ENCODE data around the gene SLC2A10. TPM values are rescaled to one million over a fixed set of nuclear protein-coding genes. Genes with fewer than 3 reads are reported as not detected.
"Not testable (repeated sequence)": the region's sequence is repeated elsewhere in the genome, so short reads cannot be mapped to it uniquely, and the experiment has no call there.

SLC2A10 gene
- total and polyA plus RNA-seq, 7 experiments from 2014 or later: 0.05 to 0.17 TPM; not detected in 5

DNA sequence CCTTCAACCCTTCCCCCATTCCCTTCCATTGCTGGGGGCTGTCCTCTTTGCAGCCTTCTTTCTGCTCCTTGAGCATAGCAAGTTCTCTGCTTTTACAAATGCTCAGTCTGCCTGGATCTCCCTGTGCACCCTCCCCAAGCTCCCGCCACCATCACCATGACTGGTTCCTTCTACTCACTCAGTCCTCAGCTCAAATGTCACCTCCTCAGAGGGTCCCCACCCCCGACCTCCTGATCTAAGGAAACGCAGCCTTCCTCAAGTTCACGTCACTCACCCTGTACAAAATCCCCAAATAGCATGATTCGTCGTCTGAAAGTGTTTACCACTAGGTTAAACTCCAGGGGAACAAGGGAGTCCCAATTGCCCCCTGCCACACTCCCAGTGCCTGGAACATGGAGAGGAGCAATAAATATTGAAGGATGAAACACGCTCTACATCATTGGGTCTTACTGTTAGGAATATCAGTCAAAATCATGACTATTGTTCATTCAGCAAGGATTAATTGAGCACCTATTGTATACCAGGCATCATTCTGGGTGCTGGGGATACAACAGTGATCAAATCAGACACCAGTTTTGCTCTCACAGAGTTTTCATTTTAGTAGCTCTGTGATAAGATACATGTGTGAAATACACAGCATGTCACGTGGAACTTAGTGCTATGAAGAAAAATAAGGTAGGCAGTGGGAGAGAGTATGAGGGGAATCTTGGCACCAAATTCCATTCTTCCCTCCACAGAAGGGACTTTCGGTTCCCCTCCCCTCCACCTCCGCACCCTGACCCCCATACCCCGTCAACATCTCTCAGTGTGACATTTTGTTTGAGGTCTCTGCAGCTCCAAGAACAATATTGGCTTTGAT, 35.8 kb upstream of the SLC2A10 start:
- no peak for DNase-seq
- CTCF ChIA-PET: interaction anchor here (1.0 kb wide), 1 partner anchor 11 kb away, joined by 4 read pairs; no protein-coding TSS in a partner anchor
- no peaks in the 10 kb centered on the region for H3K4me1 ChIP-seq (ENCODE audit: control insufficient read depth in 2 of 2, insufficient read depth in 2 of 2, low read length in 2 of 2)
- POLR2A ChIA-PET: no interaction called here
- Mint-ChIP-seq H3K27me3 (no peaks in the 10 kb centered on the region), H3K4me3 (no peak overlapping the region), H3K4me1 (peaks cover 0 to 5% (median 0%) of the 10 kb centered on the region in 7 donors), H3K27ac (peak overlapping the region in 2 of 9 donors; percentile 14 to 36), H3K9me3 (peaks cover 4 to 26% (median 12%) of the 10 kb centered on the region in 11 donors), H3K36me3 (peaks cover 0 to 28% (median 22%) of the 10 kb centered on the region in 5 donors)
- no peak overlapping the region for H3K4me3 ChIP-seq (ENCODE audit: low read length)
- H3K27ac ChIP-seq (ENCODE audit: low read depth, low read length): no peak overlapping the region
- intact Hi-C loops (cut with micrococcal nuclease): no loop called here
- no peaks in the 10 kb centered on the region for H3K36me3 ChIP-seq (ENCODE audit: control insufficient read depth in 2 of 3, insufficient read depth in 3 of 3, low read length in 3 of 3)
- H3K9me3 ChIP-seq (ENCODE audit: control insufficient read depth in 2 of 3, low read length in 3 of 3): peaks cover 0 to 12% (median 0%) of the 10 kb centered on the region in 3 experiments
- H3K27me3 ChIP-seq (ENCODE audit: control insufficient read depth in 2 of 2, insufficient read depth in 2 of 2, low read length in 2 of 2): no peaks in the 10 kb centered on the region
- ATAC-seq: no peak

- Mint-ChIP-seq H3K4me3 (peak overlapping the region in 1 of 10 donors; percentile 61), H3K36me3 (peaks cover 0 to 26% (median 16%) of the 10 kb centered on the region in 5 donors), H3K9me3 (peaks cover 4 to 26% (median 12%) of the 10 kb centered on the region in 11 donors), H3K4me1 (peaks cover 0 to 5% (median 0%) of the 10 kb centered on the region in 7 donors), H3K27ac (no peak overlapping the region), H3K27me3 (no peaks in the 10 kb centered on the region)
- peaks cover 0 to 12% (median 0%) of the 10 kb centered on the region in 3 experiments for H3K9me3 ChIP-seq (ENCODE audit: control insufficient read depth in 2 of 3, low read length in 3 of 3)
- DNase-seq (no peak), ATAC-seq (no peak)
- no peak overlapping the region for H3K4me3 ChIP-seq (ENCODE audit: low read length)
- ChIA-PET POLR2A (no interaction called here), CTCF (no interaction called here)
- no peaks in the 10 kb centered on the region for H3K36me3 ChIP-seq (ENCODE audit: control insufficient read depth in 2 of 3, insufficient read depth in 3 of 3, low read length in 3 of 3)
- H3K27ac ChIP-seq (ENCODE audit: low read depth, low read length): no peak overlapping the region
- no peaks in the 10 kb centered on the region for H3K4me1 ChIP-seq (ENCODE audit: control insufficient read depth in 2 of 2, insufficient read depth in 2 of 2, low read length in 2 of 2)
- intact Hi-C loops (cut with micrococcal nuclease): no loop called here
- no peaks in the 10 kb centered on the region for H3K27me3 ChIP-seq (ENCODE audit: control insufficient read depth in 2 of 2, insufficient read depth in 2 of 2, low read length in 2 of 2)
Observed at GRCh38 chr20:46674253-46675083, 35.0 kb upstream of the SLC2A10 start.

DNA sequence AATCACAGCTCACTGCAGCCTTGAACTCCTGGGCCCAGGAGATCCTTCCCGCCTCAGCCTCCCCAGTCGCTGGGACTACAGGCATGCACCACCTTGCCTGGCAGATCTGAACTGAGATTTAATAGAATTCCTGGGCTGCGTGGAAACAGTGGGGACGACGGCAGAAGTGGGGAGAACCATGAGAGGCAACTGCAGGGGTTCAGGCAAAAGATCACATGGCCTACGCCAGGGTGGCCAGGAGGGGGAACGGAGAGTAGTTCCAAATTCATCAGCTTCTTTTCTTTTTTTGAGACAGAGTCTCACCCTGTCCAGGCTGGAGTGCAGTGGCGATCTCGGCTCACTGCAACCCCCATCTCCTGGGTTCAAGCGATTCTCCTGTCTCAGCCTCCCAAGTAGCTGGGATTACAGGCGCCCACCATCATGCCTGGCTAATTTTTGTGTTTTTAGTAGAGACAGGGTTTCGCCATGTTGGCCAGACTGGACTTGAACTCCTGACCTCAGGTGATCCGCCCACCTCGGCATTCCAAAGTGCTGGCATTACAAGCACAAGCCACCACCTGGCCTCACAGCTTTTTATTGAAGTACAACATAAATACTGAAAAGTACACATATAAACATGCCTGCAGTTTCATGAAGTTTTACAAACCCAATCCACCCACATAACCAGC, 32.7 kb upstream of the SLC2A10 start:
- H3K27ac ChIP-seq (ENCODE audit: low read depth, low read length); H3K4me1 ChIP-seq (ENCODE audit: control insufficient read depth in 2 of 2, insufficient read depth in 2 of 2, low read length in 2 of 2); H3K9me3 Mint-ChIP-seq; intact Hi-C loops (cut with micrococcal nuclease); H3K9me3 ChIP-seq (ENCODE audit: control insufficient read depth in 2 of 3, low read length in 3 of 3); H3K27me3 ChIP-seq (ENCODE audit: control insufficient read depth in 2 of 2, insufficient read depth in 2 of 2, low read length in 2 of 2); CTCF ChIA-PET; H3K27ac Mint-ChIP-seq; H3K36me3 ChIP-seq (ENCODE audit: control insufficient read depth in 2 of 3, insufficient read depth in 3 of 3, low read length in 3 of 3); H3K4me3 ChIP-seq (ENCODE audit: low read length); ATAC-seq; POLR2A ChIA-PET; H3K27me3 Mint-ChIP-seq; H3K4me3 Mint-ChIP-seq; DNase-seq: not testable (repeated sequence)
- Mint-ChIP-seq H3K36me3 (peaks cover 0 to 16% (median 8%) of the 10 kb centered on the region in 5 donors), H3K4me1 (peaks cover 6 to 21% (median 8%) of the 10 kb centered on the region in 7 donors)

GRCh38 chr20:46677608-46678007, 31.8 kb upstream of the SLC2A10 start:
- POLR2A ChIA-PET: no interaction called here
- no peak overlapping the region for H3K4me3 Mint-ChIP-seq
- Histone ChIP-seq H3K27ac (ENCODE audit: low read depth, low read length) (no peak overlapping the region), H3K27me3 (ENCODE audit: control insufficient read depth in 2 of 2, insufficient read depth in 2 of 2, low read length in 2 of 2) (no peaks in the 10 kb centered on the region), H3K4me3 (ENCODE audit: low read length) (no peak overlapping the region), H3K9me3 (ENCODE audit: control insufficient read depth in 2 of 3, low read length in 3 of 3) (no peaks in the 10 kb centered on the region), H3K4me1 (ENCODE audit: control insufficient read depth in 2 of 2, insufficient read depth in 2 of 2, low read length in 2 of 2) (no peaks in the 10 kb centered on the region), H3K36me3 (ENCODE audit: control insufficient read depth in 2 of 3, insufficient read depth in 3 of 3, low read length in 3 of 3) (no peaks in the 10 kb centered on the region)
- peaks cover 0 to 6% (median 0%) of the 10 kb centered on the region in 11 donors for H3K9me3 Mint-ChIP-seq
- H3K36me3 Mint-ChIP-seq: peaks cover 0 to 16% (median 8%) of the 10 kb centered on the region in 5 donors
- H3K27ac Mint-ChIP-seq: no peak overlapping the region
- ATAC-seq (no peak), DNase-seq (no peak)
- H3K4me1 Mint-ChIP-seq: peaks cover 8 to 22% (median 15%) of the 10 kb centered on the region in 7 donors
- H3K27me3 Mint-ChIP-seq: no peaks in the 10 kb centered on the region
- intact Hi-C loops (cut with micrococcal nuclease): no loop called here
- CTCF ChIA-PET: no interaction called here

- H3K4me1 ChIP-seq (ENCODE audit: control insufficient read depth in 2 of 2, insufficient read depth in 2 of 2, low read length in 2 of 2): no peaks in the 10 kb centered on the region
- no peaks in the 10 kb centered on the region for H3K27me3 Mint-ChIP-seq
- no peak for DNase-seq
- H3K4me3 ChIP-seq (ENCODE audit: low read length): no peak overlapping the region
- ChIA-PET CTCF (no interaction called here), POLR2A (no interaction called here)
- peaks cover 0 to 4% (median 0%) of the 10 kb centered on the region in 11 donors for H3K9me3 Mint-ChIP-seq
- no peak for ATAC-seq
- H3K27ac ChIP-seq (ENCODE audit: low read depth, low read length): no peak overlapping the region
- H3K27ac Mint-ChIP-seq: no peak overlapping the region
- intact Hi-C loops (cut with micrococcal nuclease): no loop called here
- H3K36me3 Mint-ChIP-seq: peaks cover 0 to 8% (median 5%) of the 10 kb centered on the region in 5 donors
- peaks cover 0 to 2% (median 0%) of the 10 kb centered on the region in 3 experiments for H3K36me3 ChIP-seq (ENCODE audit: control insufficient read depth in 2 of 3, insufficient read depth in 3 of 3, low read length in 3 of 3)
- H3K4me1 Mint-ChIP-seq: peaks cover 10 to 29% (median 24%) of the 10 kb centered on the region in 7 donors
- no peaks in the 10 kb centered on the region for H3K9me3 ChIP-seq (ENCODE audit: control insufficient read depth in 2 of 3, low read length in 3 of 3)
- no peaks in the 10 kb centered on the region for H3K27me3 ChIP-seq (ENCODE audit: control insufficient read depth in 2 of 2, insufficient read depth in 2 of 2, low read length in 2 of 2)
- no peak overlapping the region for H3K4me3 Mint-ChIP-seq
Observed at GRCh38 chr20:46678516-46678915, 30.9 kb upstream of the SLC2A10 start.

- intact Hi-C loops (cut with micrococcal nuclease): loop anchor here (1.0 to 10.0 kb wide), 8 partner anchors 118 to 1796 kb away; partner anchors contain the start of genes ZMYND8 (in 2 of the 2), NCOA5 (in 1 of the 2) and YWHAB (in 1 of the 2)
- ChIA-PET POLR2A (interaction anchor here (1.1 kb wide), 1 partner anchor 9 kb away, joined by 4 read pairs; the partner anchor contains the start of gene TP53RK), CTCF (interaction anchor here (1.0 kb wide), 1 partner anchor 374 kb away, joined by 3 read pairs; no protein-coding TSS in a partner anchor)
- H3K27ac Mint-ChIP-seq: peak overlapping the region in 1 of 9 donors; percentile 64
- H3K36me3 Mint-ChIP-seq: peaks cover 4 to 8% (median 8%) of the 10 kb centered on the region in 5 donors
- Histone ChIP-seq H3K9me3 (ENCODE audit: control insufficient read depth in 2 of 3, low read length in 3 of 3) (no peaks in the 10 kb centered on the region), H3K4me3 (ENCODE audit: low read length) (no peak overlapping the region), H3K27me3 (ENCODE audit: control insufficient read depth in 2 of 2, insufficient read depth in 2 of 2, low read length in 2 of 2) (no peaks in the 10 kb centered on the region), H3K27ac (ENCODE audit: low read depth, low read length) (no peak overlapping the region), H3K4me1 (ENCODE audit: control insufficient read depth in 2 of 2, insufficient read depth in 2 of 2, low read length in 2 of 2) (peaks cover under 1 to 2% of the 10 kb centered on the region in 2 donors), H3K36me3 (ENCODE audit: control insufficient read depth in 2 of 3, insufficient read depth in 3 of 3, low read length in 3 of 3) (peaks cover 0 to 15% (median 0%) of the 10 kb centered on the region in 3 experiments)
- DNase-seq (no peak), ATAC-seq (no peak)
- no peaks in the 10 kb centered on the region for H3K9me3 Mint-ChIP-seq
- H3K4me3 Mint-ChIP-seq: no peak overlapping the region
- no peaks in the 10 kb centered on the region for H3K27me3 Mint-ChIP-seq
- H3K4me1 Mint-ChIP-seq: peaks cover 20 to 45% (median 39%) of the 10 kb centered on the region in 7 donors
Observed at GRCh38 chr20:46680684-46681031, 28.8 kb upstream of the SLC2A10 start.

All from naive thymus-derived CD4-positive, alpha-beta T cell (primary cell).